GM12801 (cell line): ENCODE data around the gene ETS1.

Source experiments
- TF ChIP-seq, protein P1 (sequence below): IDR thresholded peaks from one replicate; pipeline ENCODE4 v1.5.1; 2011; ENCODE audit warnings: control low read depth; ENCODE audit not compliant: insufficient read length; ENCODE audit errors: extremely low read depth

Gene ETS1

DNA sequence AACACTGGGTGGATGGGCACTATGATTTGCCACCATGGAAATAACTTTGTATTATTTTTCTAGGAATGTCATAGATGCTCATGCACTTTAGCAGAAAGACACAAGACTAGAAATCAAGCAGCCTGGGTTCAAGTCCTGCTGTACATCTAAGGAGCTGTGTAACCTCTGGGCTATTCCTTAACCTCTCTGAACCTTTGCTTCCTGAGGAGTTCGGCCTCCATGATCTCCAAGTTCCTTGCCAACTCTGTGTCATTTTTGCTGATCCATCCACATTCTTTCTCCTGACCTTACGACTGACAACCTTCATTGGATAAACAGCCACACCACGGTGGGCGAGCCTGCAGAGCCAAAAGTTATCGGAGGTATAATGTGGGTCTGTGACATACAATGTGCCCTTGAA is 24.1 kb downstream of the ETS1 start:
- TF ChIP-seq, protein P1, sequence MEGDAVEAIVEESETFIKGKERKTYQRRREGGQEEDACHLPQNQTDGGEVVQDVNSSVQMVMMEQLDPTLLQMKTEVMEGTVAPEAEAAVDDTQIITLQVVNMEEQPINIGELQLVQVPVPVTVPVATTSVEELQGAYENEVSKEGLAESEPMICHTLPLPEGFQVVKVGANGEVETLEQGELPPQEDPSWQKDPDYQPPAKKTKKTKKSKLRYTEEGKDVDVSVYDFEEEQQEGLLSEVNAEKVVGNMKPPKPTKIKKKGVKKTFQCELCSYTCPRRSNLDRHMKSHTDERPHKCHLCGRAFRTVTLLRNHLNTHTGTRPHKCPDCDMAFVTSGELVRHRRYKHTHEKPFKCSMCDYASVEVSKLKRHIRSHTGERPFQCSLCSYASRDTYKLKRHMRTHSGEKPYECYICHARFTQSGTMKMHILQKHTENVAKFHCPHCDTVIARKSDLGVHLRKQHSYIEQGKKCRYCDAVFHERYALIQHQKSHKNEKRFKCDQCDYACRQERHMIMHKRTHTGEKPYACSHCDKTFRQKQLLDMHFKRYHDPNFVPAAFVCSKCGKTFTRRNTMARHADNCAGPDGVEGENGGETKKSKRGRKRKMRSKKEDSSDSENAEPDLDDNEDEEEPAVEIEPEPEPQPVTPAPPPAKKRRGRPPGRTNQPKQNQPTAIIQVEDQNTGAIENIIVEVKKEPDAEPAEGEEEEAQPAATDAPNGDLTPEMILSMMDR, result no peak

DNA sequence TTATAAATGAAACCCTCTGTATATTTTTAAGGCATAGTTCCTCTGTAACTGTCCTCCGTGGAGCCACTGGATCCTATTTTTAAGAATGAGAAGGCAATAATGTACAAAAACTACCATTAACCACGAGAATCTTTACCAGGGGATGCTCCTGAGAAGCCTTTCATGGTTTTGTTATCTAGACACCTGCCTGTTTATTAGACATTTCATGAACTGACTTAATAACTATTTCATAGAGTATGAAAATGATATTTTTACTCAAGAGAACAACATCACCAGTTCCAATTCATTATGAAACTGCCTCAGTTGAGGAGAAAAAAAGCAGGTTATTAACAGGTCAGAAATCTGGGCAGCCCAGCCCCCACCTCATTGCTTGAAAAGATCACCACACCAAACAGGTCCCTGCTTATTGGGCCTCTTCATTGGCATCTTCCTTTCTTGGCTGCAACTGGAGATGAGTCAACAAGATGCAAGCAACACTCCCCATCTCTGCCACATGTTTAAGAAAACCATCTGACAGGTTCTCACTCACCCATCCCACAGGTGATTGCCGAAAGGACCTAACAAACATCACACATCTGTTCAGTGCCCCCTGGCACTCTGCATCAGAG is 27.8 kb downstream of the ETS1 start:
- TF ChIP-seq, protein P1, result no peak

DNA sequence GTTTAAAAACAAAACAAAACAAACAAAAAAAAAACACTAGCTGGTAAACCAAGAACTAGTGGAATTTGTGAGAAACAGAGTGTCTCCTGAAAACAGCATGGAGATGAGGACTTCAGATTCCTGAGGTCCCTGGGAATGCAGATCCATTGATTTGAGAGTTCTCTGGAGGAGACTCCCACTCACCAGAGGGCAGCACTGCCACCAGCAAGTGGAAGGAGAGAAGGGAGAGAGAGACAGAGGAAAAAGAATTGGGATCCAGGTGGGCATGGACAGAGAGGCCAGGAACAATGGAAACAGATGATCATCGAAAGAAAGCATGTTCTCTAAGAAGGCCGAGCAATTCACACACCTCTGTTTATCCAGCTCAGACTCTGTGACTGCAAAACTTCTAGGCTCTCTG is 31.8 kb downstream of the ETS1 start:
- TF ChIP-seq, protein P1, result no peak

DNA sequence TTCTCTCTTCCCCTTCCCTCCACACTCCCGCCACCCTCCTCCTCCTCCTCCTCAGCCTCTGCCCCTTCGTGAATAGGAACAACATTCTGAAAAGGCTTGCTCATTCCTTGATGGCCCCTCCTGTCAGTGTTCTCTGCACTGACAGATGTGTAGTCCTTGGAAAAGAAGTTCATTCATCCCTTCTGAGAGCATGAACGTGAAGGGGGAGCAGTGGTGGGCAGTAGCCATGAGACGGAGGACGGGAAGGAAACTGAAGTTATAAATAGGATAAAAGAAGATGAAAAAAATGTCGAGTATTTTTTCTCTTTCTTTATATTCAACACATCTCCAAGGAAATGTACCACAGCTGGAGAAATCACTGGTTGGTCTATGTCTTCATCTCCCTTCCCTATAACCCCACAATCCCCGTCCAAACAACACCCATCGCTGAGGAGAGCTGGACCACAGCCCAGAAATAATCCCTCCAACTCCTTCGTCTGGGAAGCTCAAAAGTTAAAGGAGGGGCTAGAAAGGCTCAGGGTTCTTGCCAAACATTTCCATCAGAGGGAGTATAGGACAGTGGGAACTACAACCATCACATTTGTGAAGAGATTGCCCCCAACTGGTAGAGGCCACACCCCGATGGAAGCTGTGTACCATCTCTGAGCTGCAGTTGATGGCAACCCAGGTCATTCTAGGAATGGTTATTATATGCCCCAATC is 33.5 kb downstream of the ETS1 start:
- TF ChIP-seq, protein P1, result no peak

DNA sequence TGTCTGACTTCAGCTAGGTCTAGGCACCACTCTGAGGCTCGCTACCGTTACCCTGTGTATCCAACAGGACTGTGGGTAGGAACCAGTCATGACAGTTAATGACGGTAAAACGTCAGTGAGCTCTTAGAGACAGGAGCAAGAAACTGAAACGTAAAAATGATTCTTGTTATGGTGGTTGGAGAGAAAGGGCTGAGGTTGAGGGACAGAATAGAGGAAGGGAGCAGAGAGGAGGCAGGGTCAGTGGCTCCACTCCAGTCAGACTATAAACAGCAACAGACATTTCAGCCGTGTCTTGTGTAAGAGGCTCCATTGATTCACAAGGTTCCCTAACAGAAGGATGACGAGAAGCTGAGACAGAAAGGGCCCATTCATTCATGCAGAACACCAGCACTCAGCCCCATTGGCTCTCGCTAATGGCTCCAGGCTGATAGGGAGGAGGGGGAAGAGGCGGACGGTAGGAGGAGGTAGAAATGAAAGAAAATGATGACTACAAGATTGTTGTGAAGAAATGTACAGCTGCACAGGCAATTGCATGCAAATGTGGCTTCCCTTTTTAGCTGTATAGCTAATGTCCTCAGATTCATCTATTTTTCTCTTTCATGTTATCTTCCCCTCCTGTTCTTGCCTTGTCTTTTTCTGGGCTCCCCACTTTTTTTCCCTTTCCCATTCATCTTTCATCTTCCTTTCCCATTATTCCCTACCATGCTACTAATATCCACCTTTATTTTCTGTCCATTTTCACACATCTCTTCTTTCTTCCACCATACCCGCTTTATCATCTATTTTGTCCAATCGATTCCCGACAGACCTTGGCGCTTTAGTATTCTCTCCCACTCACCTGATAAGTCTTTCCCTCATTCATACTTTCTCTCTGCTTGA is 34.3 kb downstream of the ETS1 start:
- TF ChIP-seq, protein P1, result no peak

DNA sequence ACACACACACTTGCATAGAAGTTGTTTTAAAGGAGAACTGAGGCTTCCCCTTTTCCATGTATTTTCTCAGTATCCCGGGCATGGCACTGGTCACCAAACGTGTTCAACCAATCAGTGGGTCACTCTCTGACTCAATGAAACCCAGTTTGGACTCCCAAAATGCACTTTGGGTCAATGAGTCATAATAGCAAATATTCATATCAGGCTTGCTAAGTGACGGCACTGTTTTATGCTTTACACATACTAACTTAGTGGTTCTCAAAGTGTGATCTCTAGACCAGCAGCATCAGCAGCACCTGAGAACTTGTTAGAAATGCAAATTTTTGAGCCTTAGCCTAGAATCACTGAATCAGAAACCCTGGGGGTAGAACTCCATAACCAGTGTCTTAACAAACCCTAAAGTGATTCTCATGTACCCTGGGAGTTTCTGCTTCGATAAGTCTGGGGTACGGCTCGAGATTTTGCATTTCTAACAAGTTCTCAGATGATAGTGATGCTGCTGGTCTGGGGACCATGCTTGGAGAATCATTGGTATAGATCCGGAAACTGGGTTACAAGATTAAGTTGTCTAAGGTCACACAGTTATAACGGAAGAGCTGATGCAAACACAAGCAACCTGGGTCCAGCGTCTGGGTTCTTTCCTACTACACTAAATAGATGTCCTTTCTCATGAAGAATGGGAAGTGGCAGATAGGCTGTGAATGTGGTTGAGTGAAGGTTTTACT is 35.6 kb downstream of the ETS1 start:
- TF ChIP-seq, protein P1, result no peak

DNA sequence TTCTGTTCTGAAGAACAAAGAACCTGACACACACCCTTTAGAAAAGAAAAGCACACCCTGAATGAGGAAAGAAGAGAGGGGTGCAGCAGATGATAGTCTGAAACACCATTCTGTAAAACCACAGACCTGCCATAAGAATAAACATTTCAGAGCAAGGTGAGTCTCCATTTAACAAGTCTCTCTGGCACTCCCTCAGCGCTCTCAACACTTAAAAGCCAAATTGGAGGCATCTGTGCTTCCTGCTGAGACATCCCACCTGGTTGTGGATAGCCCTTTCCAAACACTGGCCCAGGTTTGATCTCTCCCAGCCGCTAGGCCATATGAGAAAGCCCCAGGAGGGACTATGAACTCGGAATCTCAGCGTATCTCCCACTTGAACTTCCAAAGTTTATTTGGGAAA is 36.3 kb downstream of the ETS1 start:
- TF ChIP-seq, protein P1, result no peak
